H1 (cell line): ENCODE measurements around the gene ENTPD8. TPM values are rescaled to one million over a fixed set of nuclear protein-coding genes. Genes with fewer than 3 reads are reported as not detected.

Experiments used
- ASH2L ChIP-seq: fragments of 200-600, 300-600 bp; sonication (generic); IDR thresholded peaks from one replicate; pipeline ENCODE4 v1.7.1; 2017; ENCODE audit warnings: low read length
- ATF3 ChIP-seq: IDR thresholded peaks from 2 replicates; pipeline ENCODE4 v1.6.1; 2011; ENCODE audit warnings: low read depth, mild to moderate bottlenecking, low read length; ENCODE audit not compliant: insufficient read depth
- CTCF ChIP-seq, 3 experiments: IDR thresholded peaks; 1 replicate in 2 of 3; 2 replicates in 1 of 3; pipeline versions ENCODE4 v1.5.1 to v1.6.1; 2011; ENCODE audit warnings: low read length in 3 of 3, mild to moderate bottlenecking in 3 of 3, inconsistent platforms in 2 of 3, low read depth in 1 of 3, moderate library complexity in 1 of 3; ENCODE audit not compliant: insufficient read depth in 1 of 3; ENCODE audit errors: control extremely low read depth in 1 of 3
- E2F6 ChIP-seq: IDR thresholded peaks from 2 replicates; pipeline ENCODE4 v1.6.1; 2012; ENCODE audit warnings: inconsistent platforms
- EZH2 ChIP-seq: fragments of 200-600 bp; sonication (generic); IDR thresholded peaks from 2 replicates; pipeline ENCODE4 v1.7.1; 2012; ENCODE audit warnings: low read depth, mild to moderate bottlenecking, moderate library complexity, low read length, inconsistent platforms; ENCODE audit not compliant: severe bottlenecking
- JUN ChIP-seq: IDR thresholded peaks from 2 replicates; pipeline ENCODE4 v1.6.1; 2011; ENCODE audit warnings: low read depth, mild to moderate bottlenecking, improper control_type of control experiment, low read length
- KDM4A ChIP-seq: IDR thresholded peaks from one replicate; pipeline ENCODE4 v1.7.1; 2012; ENCODE audit warnings: low read depth, mild to moderate bottlenecking, moderate library complexity, low read length, inconsistent platforms; ENCODE audit not compliant: severe bottlenecking
- RAD21 ChIP-seq, 2 experiments: IDR thresholded peaks in 1 of 2; conservative IDR thresholded peaks in 1 of 2; 2 replicates each; pipeline ENCODE4 v1.6.1; 2011; ENCODE audit warnings: low read depth in 2 of 2, low read length in 2 of 2, improper control_type of control experiment in 1 of 2, inconsistent platforms in 1 of 2, mild to moderate bottlenecking in 1 of 2, moderate library complexity in 1 of 2
- SIRT6 ChIP-seq: IDR thresholded peaks from one replicate; pipeline ENCODE4 v1.7.1; 2012; ENCODE audit warnings: low read length, inconsistent platforms
- polyA plus RNA-seq, 7 experiments: library from polyadenylated mRNA; depleted of rRNA in 3 of 7; stranded (reverse) in 5 of 7; unstranded in 2 of 7; fragments of >200 nt in 5 of 7; fragments of 200-250 nt in 2 of 7; gene quantifications; 1 replicate in 5 of 7; 2 replicates in 1 of 7; 4 replicates in 1 of 7; pipeline versions ENCODE4 v1.2.1 to v1.2.3, GENCODE V29; 2011 to 2013; ENCODE audit warnings: missing spikeins in 2 of 7, mixed read lengths in 2 of 7
- total RNA-seq: library from RNA; stranded (reverse); fragmentation: NEBNext Ultra II Directional; extraction: Animal tissue kit (Norgen Biotek cat#: 25700); gene quantifications from 2 replicates; pipeline ENCODE4 v1.2.1, GENCODE V29; 2021

The ENTPD8 gene
- total and polyA plus RNA-seq, 2 of the 8 experiments (the other 6 are each of a cell fraction or from before 2014, with no cell fraction given) = 0.48 to 0.51 TPM

DNA sequence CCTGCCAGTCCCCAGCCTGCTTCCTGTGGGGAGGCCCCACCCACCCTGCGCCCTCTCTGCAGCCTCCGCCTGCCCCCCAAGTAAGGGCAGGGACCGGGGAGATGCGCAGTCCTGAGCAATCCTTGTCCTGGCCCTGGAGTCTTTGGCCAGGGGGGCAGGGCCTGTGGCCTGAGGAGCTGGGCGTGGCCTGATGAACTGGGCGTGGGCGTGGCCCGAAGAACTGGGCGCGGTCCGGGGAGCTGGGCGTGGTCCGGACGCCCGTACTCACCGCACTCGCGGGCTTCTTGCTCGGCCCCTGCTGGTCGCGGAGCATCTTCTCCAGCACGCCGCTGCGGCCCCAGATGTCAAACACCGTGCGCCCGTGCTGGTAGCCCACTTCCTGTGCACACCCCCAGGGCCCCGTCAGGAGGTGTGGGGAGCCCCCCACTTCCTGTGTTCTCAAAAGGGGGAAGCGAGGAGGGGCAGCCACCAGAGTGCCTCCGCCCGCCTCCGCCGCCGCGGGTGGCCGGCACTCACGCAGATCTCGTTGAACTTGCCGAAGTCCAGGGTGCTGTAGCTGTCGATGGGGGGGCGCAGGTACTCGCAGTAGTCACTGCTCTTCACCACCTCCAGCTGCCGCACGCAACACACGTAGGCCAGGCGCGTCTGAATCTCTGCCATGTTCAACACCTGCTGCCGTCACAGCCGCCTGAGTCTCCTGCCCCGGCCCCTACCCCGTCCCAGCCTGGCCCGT is 20.7 kb upstream of the ENTPD8 start (continued):
- TF ChIP-seq CTCF (IDR thresholded peaks at IDR 0.05; ENCODE audit: control extremely low read depth in 1 of 3, insufficient read depth in 1 of 3, low read depth in 1 of 3, low read length in 3 of 3) = peak in 1 of 3 experiments; percentile 12; a peak in 1 of 4 replicates
- no peak for TF ChIP-seq JUN
- TF ChIP-seq EZH2 = no peak
- no peak for TF ChIP-seq ASH2L
- TF ChIP-seq E2F6 = no peak
- peak; percentile 51 for TF ChIP-seq KDM4A
- TF ChIP-seq SIRT6 = no peak
- TF ChIP-seq RAD21 (IDR thresholded peaks at IDR 0.05 in 1 of 2, conservative IDR thresholded peaks at IDR 0.05 in 1 of 2; ENCODE audit: low read depth in 2 of 2, low read length in 2 of 2) = no peak
- no peak for TF ChIP-seq ATF3
